Uterus (tissue), 2 donors: ENCODE data around the gene RIC8B.

Experiments used
- POLR2A ChIP-seq, 2 donors: fragments of 450-650 bp; IDR thresholded peaks; one replicate each; pipeline ENCODE4 v1.6.1; 2016; ENCODE audit warnings: antibody characterized with exemption in 2 of 2, mild to moderate bottlenecking in 1 of 2, moderate library complexity in 1 of 2
- TF ChIP-seq, protein P1 (sequence below), 4 experiments: fragments of 200-600 bp in 2 of 4; fragments of 450-650 bp in 2 of 4; sonication (generic) in 2 of 4; IDR thresholded peaks; one replicate each; pipeline ENCODE4 v1.5.1; 2016 to 2019; ENCODE audit warnings: antibody characterized with exemption in 4 of 4, mild to moderate bottlenecking in 2 of 4, moderate library complexity in 1 of 4

DNA sequence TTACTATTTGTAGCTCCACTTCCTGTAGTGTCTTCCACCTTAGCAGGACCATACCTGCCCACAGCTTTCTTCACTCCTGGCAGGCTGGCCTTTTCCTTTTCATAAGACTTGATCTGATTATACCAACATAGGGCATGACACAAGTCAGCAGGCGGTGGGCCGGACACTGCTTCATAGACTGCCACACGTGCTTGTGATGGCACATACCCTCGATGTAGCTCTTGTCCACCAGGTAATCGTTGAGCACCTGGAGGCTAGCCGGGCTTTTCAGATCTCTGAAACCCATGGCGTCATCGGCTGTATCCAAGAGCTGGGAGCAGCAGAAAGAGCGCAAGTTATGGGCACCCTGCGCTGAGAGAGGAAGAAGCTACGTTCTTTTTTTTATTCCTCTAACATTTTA, 127.6 kb downstream of the RIC8B start:
- TF ChIP-seq, protein P1, sequence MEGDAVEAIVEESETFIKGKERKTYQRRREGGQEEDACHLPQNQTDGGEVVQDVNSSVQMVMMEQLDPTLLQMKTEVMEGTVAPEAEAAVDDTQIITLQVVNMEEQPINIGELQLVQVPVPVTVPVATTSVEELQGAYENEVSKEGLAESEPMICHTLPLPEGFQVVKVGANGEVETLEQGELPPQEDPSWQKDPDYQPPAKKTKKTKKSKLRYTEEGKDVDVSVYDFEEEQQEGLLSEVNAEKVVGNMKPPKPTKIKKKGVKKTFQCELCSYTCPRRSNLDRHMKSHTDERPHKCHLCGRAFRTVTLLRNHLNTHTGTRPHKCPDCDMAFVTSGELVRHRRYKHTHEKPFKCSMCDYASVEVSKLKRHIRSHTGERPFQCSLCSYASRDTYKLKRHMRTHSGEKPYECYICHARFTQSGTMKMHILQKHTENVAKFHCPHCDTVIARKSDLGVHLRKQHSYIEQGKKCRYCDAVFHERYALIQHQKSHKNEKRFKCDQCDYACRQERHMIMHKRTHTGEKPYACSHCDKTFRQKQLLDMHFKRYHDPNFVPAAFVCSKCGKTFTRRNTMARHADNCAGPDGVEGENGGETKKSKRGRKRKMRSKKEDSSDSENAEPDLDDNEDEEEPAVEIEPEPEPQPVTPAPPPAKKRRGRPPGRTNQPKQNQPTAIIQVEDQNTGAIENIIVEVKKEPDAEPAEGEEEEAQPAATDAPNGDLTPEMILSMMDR (IDR thresholded peaks at IDR 0.05) = no peak
- no peak for TF ChIP-seq POLR2A (IDR thresholded peaks at IDR 0.05)
